Activated CD4-positive, alpha-beta T cell treated with anti-CD3 and anti-CD28 coated beads, Interleukin-2, amount 10 ng/mL, durations not matched to agents 24 days and 14 days (primary cell): ENCODE measurements around the gene NR4A3. TPM values are rescaled to one million over a fixed set of nuclear protein-coding genes. Genes with fewer than 3 reads are reported as not detected.

Experiments
- total RNA-seq: library from RNA; stranded (reverse); gene quantifications from 2 replicates; pipeline ENCODE4 v1.2.3, GENCODE V29; 2022

Gene NR4A3
- total RNA-seq, 1 donor from 2014 or later: 52.8 TPM

Other genes with a start within 250 kb of the NR4A3 start
- 20.9 and 26.5 TPM in 2 replicates for gene STX17, start 84.8 kb downstream of the NR4A3 start, total RNA-seq